Measurements from ENCODE around the gene ADGRD2.

The ADGRD2 gene

GRCh38 chr9:124510650-124511425 lies 60.6 kb downstream of the ADGRD2 start:
- DNase-seq (ENCODE audit: low read depth in 3 of 3), result no peak

- no peak for DNase-seq (ENCODE audit: low read depth in 3 of 3)
Observed at GRCh38 chr9:124511426-124511840, 61.2 kb downstream of the ADGRD2 start.

- DNase-seq (ENCODE audit: low read depth in 3 of 3), result no peak
Observed at GRCh38 chr9:124511891-124512805, 61.9 kb downstream of the ADGRD2 start.

DNA sequence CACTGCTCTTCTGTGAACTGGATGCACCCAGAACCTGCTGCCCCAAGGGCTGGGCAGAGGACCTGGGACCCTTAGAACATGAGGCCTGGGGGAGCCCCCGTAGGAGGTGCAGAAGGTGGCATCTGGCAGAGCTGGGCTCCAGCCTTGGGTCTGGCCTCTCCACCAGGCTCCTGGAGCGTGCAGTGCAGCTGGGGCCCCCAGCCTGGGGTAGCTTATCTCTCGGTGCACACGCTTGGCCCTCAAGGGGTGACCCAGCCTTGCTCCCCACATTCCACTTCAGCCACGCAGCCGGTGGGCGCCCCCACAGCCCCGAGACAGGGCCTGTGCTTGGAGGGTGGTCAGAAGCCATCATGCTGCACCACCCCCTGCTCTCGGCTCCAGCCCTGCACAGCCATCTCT lies 62.6 kb downstream of the ADGRD2 start:
- no peak for DNase-seq (ENCODE audit: low read depth in 3 of 3)

GRCh38 chr9:124513376-124513994 lies 63.2 kb downstream of the ADGRD2 start:
- DNase-seq (ENCODE audit: low read depth in 3 of 3), result no peak

DNA sequence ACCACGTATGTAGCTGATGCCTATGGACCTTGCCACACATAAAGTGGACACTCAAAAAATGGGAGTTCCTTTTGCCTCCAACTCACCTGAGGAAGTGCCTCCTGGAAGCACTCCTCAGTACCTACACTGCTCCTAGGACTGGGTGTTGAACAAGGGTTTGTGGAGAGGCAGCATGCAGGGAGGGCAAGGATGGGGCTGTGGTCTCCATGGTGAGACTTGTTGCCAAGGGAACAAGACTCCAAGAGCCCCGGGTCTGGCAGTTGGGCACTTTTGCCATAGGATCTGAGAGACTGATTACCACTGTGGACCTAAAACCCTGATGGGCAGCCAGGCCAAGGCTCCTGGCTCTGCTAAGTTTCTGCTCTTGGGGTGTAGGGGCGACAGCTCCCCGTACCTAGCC lies 63.9 kb downstream of the ADGRD2 start:
- no peak for DNase-seq (ENCODE audit: low read depth in 3 of 3)

DNA sequence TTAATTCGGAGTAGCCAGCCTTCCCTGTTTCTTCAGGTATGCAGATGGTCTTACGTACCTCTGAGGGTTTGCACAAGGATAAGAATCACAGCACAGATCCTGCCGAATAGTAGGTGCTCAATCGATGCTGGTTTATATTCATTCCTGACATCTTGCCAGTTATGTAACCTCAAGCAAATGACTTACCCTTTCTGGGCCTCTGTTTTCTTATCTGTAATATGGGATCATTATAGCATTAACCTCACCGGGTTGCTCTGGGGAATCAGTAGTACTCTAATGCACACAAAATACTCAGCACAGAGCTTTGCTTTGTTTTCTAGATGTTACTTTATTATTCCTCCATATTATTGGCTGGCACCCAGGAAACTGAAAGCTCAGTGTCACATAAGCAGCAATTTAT lies 64.6 kb downstream of the ADGRD2 start:
- DNase-seq (ENCODE audit: low read depth in 3 of 3), result no peak

DNA sequence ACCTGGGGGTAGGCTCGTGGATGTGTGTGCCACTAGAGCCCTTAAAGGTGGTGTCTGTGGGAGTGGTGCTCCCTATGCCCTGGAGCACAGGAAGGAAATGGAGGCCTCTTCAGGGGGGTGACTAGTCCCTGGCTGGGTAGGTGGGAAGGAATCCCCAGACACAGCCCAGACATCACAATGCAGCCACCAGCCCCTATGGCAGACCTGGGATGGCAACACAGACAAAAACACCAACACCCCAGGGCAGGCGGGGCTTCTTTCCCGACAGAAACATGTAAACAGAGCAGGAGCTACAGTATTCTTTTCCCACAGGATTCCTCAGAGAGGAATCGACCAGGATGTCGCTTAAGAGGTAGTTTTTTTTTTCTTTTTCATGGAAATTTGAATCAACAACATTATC lies 67.3 kb downstream of the ADGRD2 start:
- DNase-seq (ENCODE audit: low read depth in 3 of 3), result no peak

DNA sequence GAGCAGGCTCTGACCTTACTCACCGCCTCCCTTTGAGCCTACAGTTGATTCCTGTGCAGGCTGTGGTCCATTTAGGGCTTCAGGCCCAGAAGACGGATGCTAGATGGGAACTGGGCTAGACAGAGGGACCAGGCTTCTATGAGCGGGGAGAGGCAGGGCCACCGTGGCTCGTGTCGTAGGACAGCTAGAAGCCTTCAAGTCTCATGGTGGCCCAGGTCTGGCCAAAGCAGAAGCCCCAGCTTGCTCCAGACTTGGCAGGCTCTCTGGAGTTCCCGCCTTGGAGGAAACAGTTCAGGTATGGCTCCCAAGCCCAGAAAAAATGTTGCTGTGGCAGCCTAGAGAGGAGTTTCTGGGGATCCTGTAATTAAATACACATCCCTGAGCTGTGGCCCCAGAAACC lies 67.9 kb downstream of the ADGRD2 start:
- DNase-seq (ENCODE audit: low read depth in 3 of 3), result no peak

DNA sequence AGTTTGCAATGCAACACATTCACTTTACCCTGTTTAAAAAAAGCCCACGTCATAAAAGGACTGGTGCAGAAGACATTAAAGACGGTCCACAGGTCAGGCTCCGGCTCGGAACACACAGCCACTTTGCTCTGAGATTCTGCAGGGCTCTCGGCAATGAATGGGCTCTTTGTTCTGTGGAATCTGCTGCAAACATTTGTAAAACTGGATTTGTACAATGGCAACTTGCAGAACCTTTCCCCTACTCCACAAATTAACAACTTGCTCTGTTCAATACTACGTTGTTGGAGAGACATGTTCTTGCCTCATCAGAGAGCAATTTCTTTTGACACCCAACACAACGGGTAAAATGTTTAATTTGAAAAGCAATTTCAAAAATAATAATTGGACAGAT lies 70.0 kb downstream of the ADGRD2 start:
- no peak for DNase-seq (ENCODE audit: low read depth in 3 of 3)

DNA sequence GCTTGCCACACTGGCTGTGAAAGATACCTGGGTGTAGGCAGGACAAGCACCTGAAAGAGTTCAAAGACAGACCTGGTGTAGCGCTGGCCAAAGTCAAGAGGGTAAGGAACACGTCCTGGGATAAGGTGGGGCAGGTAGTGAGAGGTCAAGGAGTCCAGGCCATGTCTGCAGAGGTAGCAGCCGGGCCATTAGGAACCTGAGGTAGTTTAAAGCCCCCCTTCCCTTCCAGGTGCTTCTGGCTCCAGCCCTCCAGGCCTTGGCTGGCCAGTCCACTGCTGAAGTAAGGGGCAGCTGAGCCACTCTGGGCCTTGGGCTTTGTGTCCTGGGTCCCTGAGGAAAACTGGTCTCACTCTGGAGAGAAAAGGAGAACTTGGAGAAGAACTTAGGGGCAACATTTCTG lies 70.9 kb downstream of the ADGRD2 start:
- DNase-seq (ENCODE audit: low read depth in 3 of 3), result no peak

DNA sequence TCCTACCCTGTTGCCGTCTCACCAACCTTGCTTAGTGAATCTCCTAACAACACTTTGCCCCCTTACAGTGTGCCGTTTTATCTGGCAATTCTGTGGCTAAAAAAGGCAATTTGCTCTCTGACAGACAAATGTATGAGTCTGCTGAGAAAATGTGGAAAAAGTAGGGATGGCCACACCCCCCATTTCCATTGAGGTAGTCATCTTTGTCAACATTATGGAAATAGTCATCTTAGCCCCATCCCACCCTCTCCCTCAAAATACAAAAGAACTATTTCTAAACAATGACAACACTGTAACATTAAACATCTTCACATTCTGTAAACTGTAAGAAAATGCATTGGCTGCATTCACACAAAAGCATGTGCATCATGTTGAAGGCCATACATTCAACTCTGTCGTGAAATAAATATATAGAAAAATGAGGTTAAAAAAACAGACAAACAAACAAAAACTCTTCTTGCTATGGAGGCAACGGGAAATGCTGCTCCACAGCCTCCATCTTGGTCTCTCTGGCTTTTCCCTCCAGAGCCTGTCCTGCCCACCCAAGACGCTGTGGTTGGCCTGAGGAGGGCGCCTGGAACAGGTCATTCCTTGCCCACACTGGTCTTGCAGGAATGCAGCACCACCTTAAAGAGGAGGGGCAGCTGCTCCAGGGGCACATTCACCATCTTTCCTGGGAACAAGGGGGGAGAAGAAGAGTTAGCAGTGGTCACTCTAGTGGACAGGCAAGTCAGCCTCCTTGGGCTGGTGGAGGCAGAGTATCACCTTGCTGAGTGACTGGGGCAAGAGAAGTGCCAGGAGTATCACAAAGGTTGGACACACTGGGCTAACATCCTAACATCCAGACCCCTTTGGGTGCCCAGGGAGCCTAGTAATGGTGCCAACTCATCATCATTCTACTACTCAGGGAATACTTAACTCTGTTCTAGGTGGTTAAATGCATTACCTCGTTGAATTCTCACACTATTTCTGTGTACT lies 72.2 kb downstream of the ADGRD2 start:
- DNase-seq (ENCODE audit: low read depth in 3 of 3), result no peak

DNA sequence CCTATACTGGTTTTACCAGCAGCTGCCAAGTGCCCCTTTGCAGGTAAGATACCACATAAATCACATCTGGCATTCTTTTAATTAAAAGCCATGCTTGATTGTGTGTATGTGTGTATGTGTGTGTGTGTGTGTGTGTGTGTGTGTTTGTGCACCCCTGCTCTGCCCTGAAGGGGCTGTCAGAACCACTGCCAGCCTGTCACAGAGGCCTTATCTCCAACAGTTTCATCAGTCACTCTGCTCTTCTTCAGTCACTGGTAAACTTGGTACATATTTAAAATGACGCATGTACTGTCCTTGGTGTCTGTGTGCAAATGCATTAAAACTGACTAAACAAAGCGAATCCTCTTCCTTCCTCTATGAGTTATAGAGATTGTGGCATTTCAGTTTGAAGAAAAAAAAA lies 75.9 kb downstream of the ADGRD2 start:
- DNase-seq (ENCODE audit: low read depth in 3 of 3), result no peak

GRCh38 chr9:124527781-124528180 lies 77.5 kb downstream of the ADGRD2 start:
- no peak for DNase-seq (ENCODE audit: low read depth in 3 of 3)

Data from stimulated activated CD4-positive, alpha-beta T cell treated with anti-CD3 and anti-CD28 coated beads, TNF-alpha, amount 100 ng/mL, for 24 hours (primary cell).